Measurements from ENCODE around the gene DHX40. TPM values are rescaled to one million over a fixed set of nuclear protein-coding genes. Genes with fewer than 3 reads are reported as not detected.

Gene DHX40, protein sequence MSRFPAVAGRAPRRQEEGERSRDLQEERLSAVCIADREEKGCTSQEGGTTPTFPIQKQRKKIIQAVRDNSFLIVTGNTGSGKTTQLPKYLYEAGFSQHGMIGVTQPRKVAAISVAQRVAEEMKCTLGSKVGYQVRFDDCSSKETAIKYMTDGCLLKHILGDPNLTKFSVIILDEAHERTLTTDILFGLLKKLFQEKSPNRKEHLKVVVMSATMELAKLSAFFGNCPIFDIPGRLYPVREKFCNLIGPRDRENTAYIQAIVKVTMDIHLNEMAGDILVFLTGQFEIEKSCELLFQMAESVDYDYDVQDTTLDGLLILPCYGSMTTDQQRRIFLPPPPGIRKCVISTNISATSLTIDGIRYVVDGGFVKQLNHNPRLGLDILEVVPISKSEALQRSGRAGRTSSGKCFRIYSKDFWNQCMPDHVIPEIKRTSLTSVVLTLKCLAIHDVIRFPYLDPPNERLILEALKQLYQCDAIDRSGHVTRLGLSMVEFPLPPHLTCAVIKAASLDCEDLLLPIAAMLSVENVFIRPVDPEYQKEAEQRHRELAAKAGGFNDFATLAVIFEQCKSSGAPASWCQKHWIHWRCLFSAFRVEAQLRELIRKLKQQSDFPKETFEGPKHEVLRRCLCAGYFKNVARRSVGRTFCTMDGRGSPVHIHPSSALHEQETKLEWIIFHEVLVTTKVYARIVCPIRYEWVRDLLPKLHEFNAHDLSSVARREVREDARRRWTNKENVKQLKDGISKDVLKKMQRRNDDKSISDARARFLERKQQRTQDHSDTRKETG
- total RNA-seq, result 40.9 and 53.6 TPM in 2 replicates

DNA sequence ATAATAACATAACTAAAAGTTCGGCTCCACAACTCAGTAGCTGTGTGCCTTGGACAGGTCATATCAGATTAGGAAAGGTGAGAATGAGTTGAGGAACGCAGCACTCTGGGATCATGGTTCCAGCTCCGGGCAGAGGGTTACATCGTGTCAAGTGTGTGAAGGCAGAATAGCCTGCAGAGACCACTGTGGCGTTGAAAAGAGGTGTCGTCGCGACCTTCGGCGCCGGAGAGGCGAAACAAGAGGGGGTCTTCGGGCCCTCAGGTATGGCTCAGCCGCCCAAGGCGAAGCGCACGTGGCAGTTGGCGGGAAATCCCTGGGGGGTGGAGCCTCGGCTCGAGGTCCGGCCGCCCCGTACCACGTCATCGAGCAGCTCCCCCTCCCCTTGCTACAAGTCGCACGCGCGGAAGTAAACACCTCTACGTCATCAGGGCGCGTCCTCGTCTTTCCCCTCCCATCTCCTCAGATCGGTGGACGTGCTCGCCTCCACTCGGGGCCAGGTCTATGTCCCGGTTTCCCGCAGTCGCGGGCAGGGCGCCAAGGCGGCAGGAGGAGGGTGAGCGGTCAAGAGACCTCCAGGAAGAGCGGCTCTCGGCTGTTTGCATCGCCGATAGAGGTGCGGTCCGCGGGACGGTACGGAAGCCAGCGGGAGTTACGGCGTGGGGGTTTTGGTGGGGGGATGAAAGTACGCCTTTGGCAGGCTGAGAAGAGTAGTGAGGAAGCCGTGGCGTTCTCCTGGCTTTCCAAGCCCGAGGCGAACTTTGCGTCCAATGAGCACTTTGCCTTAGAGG is at the start of gene DHX40:
Gene DHX40, plus strand, starts transcription at position 440 of the 788 bp plus-strand sequence. Its CDS starts 62 bp downstream, at position 502.

DNA sequence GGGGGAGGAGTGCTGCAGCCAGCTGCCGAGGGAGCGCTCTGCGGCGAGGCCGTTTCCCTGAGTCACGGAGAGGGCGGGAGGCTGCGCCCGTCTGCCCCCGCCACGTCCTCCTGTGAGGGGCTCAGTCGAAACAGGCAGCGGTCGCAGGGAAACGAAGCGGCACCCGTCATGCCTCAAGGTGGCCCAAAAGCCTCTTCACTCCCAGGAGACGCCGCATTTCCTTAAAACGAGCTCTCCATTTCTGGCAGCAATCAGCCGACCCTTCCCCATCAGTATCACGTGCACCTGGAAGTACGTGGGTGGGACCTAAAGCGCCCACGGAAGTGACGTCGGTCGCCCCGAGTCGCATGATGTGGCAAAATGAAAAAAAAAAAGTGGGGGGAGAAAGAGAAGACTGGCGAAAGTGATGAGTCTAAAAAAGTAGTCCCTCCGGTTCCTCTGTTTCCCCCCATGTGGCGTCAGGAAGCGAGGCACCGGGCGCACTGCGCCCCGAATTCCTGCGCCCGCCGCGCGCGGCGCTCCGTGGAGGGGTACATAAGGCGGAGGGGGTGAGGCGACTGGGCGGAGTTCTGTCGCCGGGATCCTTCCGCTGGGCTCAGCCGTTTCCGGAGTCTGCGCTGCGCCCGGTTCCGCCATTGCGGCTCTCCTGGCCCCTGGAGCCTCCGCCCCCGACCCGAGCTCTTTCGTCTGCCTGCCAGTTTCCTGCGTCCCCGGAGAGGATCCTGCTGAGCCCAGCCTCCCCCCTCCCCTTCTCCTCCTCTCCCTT is 54.1 kb downstream of the DHX40 start, which contains the start of gene CLTC:
Gene CLTC, plus strand, starts transcription at position 598 of the 766 bp plus-strand sequence. CDS start 237 bp downstream, outside the sequence.

Small RNA genes within 50 kb of the gene (small RNA-seq; reads per million reads assigned to genes)
- not detected for gene RNU4-13P (ENCODE audit: low replicate concordance)

Other genes with a start within 250 kb of the DHX40 start
- 5.9 and 18.2 TPM in 2 replicates for gene YPEL2, start 234.0 kb upstream of the DHX40 start, total RNA-seq
- gene CLTC, start 54.3 kb downstream of the DHX40 start, total RNA-seq, result 546 and 701 TPM in 2 replicates
- 22.2 and 23.6 TPM in 2 replicates for gene PTRH2, start 141.8 kb downstream of the DHX40 start, total RNA-seq
- 375 and 499 TPM in 2 replicates for gene VMP1, start 142.0 kb downstream of the DHX40 start, total RNA-seq